Hepatocyte (in vitro differentiated cells): ENCODE results near the gene MAPK6. TPM values are rescaled to one million over a fixed set of nuclear protein-coding genes. Genes with fewer than 3 reads are reported as not detected.

Source experiments
- DNase-seq: peaks from one replicate; pipeline ENCODE4 v3.0.0-alpha.2; 2016; ENCODE audit warnings: low spot score
- H2AFZ ChIP-seq: fragments of 200-600 bp; sonication (generic); 2 replicates; pipeline ENCODE4 v1.6.0; 2016; ENCODE audit warnings: antibody characterized with exemption, mild to moderate bottlenecking
- H3K27ac ChIP-seq: fragments of 200-600 bp; sonication (generic); 2 replicates; pipeline ENCODE4 v1.5.1; 2016; ENCODE audit warnings: mild to moderate bottlenecking
- H3K27me3 ChIP-seq: fragments of 200-600 bp; sonication (generic); 2 replicates; pipeline ENCODE4 v1.6.1; 2016
- H3K36me3 ChIP-seq: fragments of 200-600 bp; sonication (generic); replicated peaks from 2 replicates; pipeline ENCODE4 v1.5.1; 2016; ENCODE audit warnings: low read depth; ENCODE audit not compliant: insufficient read depth
- H3K4me1 ChIP-seq: fragments of 200-600 bp; sonication (generic); 2 replicates; pipeline ENCODE4 v1.5.1; 2016; ENCODE audit warnings: mild to moderate bottlenecking, moderate library complexity; ENCODE audit not compliant: insufficient read depth
- H3K4me2 ChIP-seq: fragments of 200-600 bp; sonication (generic); 2 replicates; pipeline ENCODE4 v1.6.0; 2016
- H3K4me3 ChIP-seq: fragments of 200-600 bp; sonication (generic); 2 replicates; pipeline ENCODE4 v1.5.1; 2016; ENCODE audit warnings: mild to moderate bottlenecking
- H3K79me2 ChIP-seq: fragments of 200-600 bp; sonication (generic); 2 replicates; pipeline ENCODE4 v1.6.0; 2017; ENCODE audit warnings: mild to moderate bottlenecking
- H3K9me2 ChIP-seq: fragments of 200-600 bp; sonication (generic); replicated peaks from 2 replicates; pipeline ENCODE4 v1.6.0; 2017; ENCODE audit warnings: mild to moderate bottlenecking; ENCODE audit not compliant: insufficient read depth
- H3K9me3 ChIP-seq: fragments of 200-600 bp; sonication (generic); 2 replicates; pipeline ENCODE4 v1.5.1; 2016; ENCODE audit warnings: low read depth, mild to moderate bottlenecking
- H4K20me1 ChIP-seq: fragments of 200-600 bp; sonication (generic); 2 replicates; pipeline ENCODE4 v1.6.0; 2016; ENCODE audit warnings: mild to moderate bottlenecking; ENCODE audit not compliant: insufficient read depth, poor library complexity, severe bottlenecking
- EZH2 ChIP-seq: fragments of 200-600 bp; sonication (generic); IDR thresholded peaks from 2 replicates; pipeline ENCODE4 v1.6.1; 2016; ENCODE audit warnings: antibody characterized with exemption, mild to moderate bottlenecking, borderline replicate concordance
- EZH2phosphoT487 ChIP-seq: fragments of 200-600 bp; sonication (generic); IDR thresholded peaks from one replicate; pipeline ENCODE4 v1.6.1; 2018; ENCODE audit warnings: antibody characterized with exemption, mild to moderate bottlenecking, low read depth, moderate library complexity; ENCODE audit not compliant: unreplicated experiment, severe bottlenecking
- WGBS: methylation state at CpG from one replicate; pipeline ENCODE4 v1.1.6; 2016; ENCODE audit warnings: low lambda C conversion rate; ENCODE audit errors: missing lambda C conversion rate; 5-methylcytosine and 5-hydroxymethylcytosine counted together
- polyA plus RNA-seq: library from polyadenylated mRNA; unstranded; fragments of >200 nt; fragmentation: Nextera tagmentation; extraction: Ambion mirVana; gene quantifications from 2 replicates; pipeline ENCODE4 v1.2.1, GENCODE V29; 2016
- total RNA-seq: library from RNA; depleted of rRNA; stranded (reverse); fragments of >200 nt; gene quantifications from 2 replicates; pipeline ENCODE4 v1.2.3, GENCODE V29; 2014
- TF ChIP-seq, protein P1 (sequence below): fragments of 200-600 bp; sonication (generic); IDR thresholded peaks from 2 replicates; pipeline ENCODE4 v1.5.1; 2016; ENCODE audit warnings: antibody characterized with exemption, mild to moderate bottlenecking; ENCODE audit not compliant: poor library complexity

Gene MAPK6
- total and polyA plus RNA-seq, 2 experiments from 2014 or later, result 37.8 to 123 TPM

DNA sequence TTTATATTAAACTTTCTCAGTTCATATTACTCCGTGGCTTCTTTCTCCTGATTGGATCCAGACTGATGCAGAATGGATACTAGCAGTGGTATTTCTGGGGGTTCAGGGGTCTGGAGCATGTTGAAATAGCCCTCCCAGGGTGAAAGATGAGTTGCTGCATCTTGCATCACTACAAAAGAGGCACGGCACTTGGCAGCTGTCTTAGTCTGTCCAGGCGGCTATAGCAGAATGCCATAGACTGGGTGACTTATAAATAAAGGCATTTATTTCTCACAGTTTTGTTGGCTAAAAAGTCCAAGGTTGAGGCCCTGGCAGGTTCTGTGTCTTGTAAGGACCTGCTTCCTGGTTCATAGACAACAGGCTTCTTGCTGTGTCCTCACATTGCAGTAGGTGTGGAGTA is 94.2 kb downstream of the MAPK6 start:
- Histone ChIP-seq H3K4me1 (peaks cover 11% of the 10 kb centered on the region), H2AFZ (no peak overlapping the region), H3K27ac (no peak overlapping the region), H3K79me2 (no peaks in the 10 kb centered on the region), H3K9me3 (no peaks in the 10 kb centered on the region), H3K36me3 (no peaks in the 10 kb centered on the region), H3K4me2 (no peak overlapping the region), H3K27me3 (peaks cover 4% of the 10 kb centered on the region), H4K20me1 (no peaks in the 10 kb centered on the region), H3K4me3 (no peak overlapping the region), H3K9me2 (no peaks in the 10 kb centered on the region)
- 92% methylated on average over 3 of the region's 3 CpGs for WGBS
- no peak for DNase-seq
- no peak for TF ChIP-seq EZH2phosphoT487
- TF ChIP-seq EZH2, result no peak
- TF ChIP-seq, protein P1, sequence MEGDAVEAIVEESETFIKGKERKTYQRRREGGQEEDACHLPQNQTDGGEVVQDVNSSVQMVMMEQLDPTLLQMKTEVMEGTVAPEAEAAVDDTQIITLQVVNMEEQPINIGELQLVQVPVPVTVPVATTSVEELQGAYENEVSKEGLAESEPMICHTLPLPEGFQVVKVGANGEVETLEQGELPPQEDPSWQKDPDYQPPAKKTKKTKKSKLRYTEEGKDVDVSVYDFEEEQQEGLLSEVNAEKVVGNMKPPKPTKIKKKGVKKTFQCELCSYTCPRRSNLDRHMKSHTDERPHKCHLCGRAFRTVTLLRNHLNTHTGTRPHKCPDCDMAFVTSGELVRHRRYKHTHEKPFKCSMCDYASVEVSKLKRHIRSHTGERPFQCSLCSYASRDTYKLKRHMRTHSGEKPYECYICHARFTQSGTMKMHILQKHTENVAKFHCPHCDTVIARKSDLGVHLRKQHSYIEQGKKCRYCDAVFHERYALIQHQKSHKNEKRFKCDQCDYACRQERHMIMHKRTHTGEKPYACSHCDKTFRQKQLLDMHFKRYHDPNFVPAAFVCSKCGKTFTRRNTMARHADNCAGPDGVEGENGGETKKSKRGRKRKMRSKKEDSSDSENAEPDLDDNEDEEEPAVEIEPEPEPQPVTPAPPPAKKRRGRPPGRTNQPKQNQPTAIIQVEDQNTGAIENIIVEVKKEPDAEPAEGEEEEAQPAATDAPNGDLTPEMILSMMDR, result no peak

GRCh38 chr15:52113708-52114107 is 94.7 kb downstream of the MAPK6 start:
- H3K27me3 ChIP-seq, result peaks cover 4% of the 10 kb centered on the region
- no peak overlapping the region for H3K27ac ChIP-seq
- H3K4me1 ChIP-seq, result peaks cover 11% of the 10 kb centered on the region
- H3K79me2 ChIP-seq, result no peaks in the 10 kb centered on the region
- H3K4me3 ChIP-seq, result no peak overlapping the region
- no peaks in the 10 kb centered on the region for H3K9me3 ChIP-seq
- H3K4me2 ChIP-seq, result no peak overlapping the region
- H4K20me1 ChIP-seq, result no peaks in the 10 kb centered on the region
- H2AFZ ChIP-seq, result no peak overlapping the region
- TF ChIP-seq EZH2phosphoT487 (no peak), EZH2 (no peak)
- TF ChIP-seq, protein P1, result no peak
- H3K36me3 ChIP-seq, result no peaks in the 10 kb centered on the region
- H3K9me2 ChIP-seq, result no peaks in the 10 kb centered on the region
- no peak for DNase-seq

DNA sequence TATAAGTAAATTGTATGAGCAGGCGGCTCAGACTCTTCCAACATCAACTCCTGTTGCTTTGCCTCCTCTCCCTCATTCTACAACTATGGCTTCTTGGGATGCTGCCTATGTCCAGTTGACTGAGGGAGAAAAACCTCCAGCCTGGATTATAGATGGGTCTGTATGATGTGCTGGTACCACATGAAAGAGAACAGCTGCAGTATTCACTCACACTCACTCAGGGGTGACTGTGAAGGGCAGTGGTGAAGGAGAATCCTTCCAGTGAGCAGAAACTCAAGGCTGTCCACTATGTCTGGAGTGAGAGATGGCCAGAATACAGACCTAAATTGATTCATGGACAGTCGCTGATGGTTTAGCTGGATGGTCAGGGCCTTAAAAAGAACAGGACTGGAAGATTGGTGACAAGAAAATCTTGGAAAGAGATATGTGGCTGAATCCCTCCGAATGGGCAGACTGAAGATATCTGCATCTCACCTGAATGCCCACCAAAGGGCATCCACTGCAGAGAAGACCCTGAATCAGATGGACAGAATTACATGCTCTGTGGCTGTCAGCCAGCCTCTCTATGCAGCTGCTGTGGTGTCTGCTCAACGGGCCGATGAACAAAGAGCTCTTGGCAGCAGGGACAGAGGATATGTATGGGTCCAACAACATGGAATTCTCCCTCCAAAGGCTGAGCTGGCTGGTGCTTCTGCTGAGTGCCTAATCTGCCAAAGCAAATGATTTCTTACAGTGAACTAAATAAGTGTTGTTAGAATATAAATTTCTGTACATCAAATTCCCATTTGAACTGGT is 95.4 kb downstream of the MAPK6 start:
- Histone ChIP-seq H3K79me2 (no peaks in the 10 kb centered on the region), H3K9me3 (no peaks in the 10 kb centered on the region), H3K4me2 (no peak overlapping the region), H3K27me3 (peaks cover 4% of the 10 kb centered on the region), H3K4me3 (no peak overlapping the region), H3K4me1 (peaks cover 11% of the 10 kb centered on the region), H4K20me1 (no peaks in the 10 kb centered on the region), H2AFZ (no peak overlapping the region), H3K9me2 (no peaks in the 10 kb centered on the region), H3K36me3 (no peaks in the 10 kb centered on the region), H3K27ac (no peak overlapping the region)
- TF ChIP-seq EZH2phosphoT487 (no peak), EZH2 (no peak)
- TF ChIP-seq, protein P1, result no peak
- no peak for DNase-seq
- WGBS, result 89% methylated on average over 5 of the region's 5 CpGs
